ENCODE data around the gene POP5. TPM values are rescaled to one million over a fixed set of nuclear protein-coding genes. Genes with fewer than 3 reads are reported as not detected.

The POP5 gene
- total RNA-seq, 1 experiment from 2014 or later: 41.0 TPM

DNA sequence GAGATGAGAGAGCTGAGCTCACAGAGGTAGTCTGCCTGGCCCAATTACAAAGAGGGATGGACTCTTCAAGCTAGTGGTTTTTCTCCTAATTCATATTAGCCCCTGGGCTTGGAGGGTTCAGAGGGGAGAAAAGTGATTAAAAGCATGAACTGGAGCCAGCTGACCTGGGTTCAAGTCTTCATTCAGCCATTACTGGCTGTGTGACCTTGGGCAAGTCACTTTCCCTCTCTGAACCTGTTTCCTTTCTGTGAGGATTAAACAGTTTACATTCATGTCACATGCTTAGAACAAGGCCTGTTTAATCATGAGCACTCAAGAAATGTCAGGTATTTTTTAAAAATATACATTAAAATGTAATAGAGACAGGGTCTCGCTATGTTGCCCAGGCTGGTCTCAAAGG, 7.2 kb upstream of the POP5 start:
- no peaks in the 10 kb centered on the region for H3K36me3 ChIP-seq (ENCODE audit: insufficient read depth, low read length, poor library complexity, severe bottlenecking)
- intact Hi-C loops (cut with micrococcal nuclease; ENCODE audit: unreplicated experiment): no loop called here
- CTCF ChIA-PET: no interaction called here

DNA sequence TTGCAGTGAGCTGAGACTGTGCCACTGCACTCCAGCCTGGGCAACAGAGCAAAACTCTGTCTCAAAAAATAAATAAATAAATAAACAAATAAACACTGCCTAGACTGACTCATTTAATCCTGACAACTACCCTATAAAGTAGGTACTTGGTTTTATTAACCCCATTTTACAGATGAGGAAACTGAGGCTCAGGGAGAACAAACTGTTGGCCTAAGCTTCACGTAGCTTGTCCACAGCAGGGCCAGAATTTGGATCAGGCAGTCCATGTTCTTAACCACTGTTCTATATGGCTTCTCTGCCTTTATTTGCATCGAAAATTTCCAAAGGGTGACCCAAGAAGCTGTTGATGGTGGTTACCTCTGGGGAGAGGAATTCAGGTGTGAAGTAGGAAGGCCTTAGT, 5.7 kb upstream of the POP5 start:
- DNase-seq (ENCODE audit: low spot score): no peak
- ChIA-PET CTCF (no interaction called here), POLR2A (ENCODE audit: low non-redundant PET) (no interaction called here)
- H3K27ac ChIP-seq (ENCODE audit: low read depth, low read length, poor library complexity, severe bottlenecking): no peak overlapping the region
- H3K9me3 ChIP-seq (ENCODE audit: low read depth, low read length, poor library complexity, severe bottlenecking): no peaks in the 10 kb centered on the region
- intact Hi-C loops (cut with micrococcal nuclease; ENCODE audit: unreplicated experiment): no loop called here
- no peak overlapping the region for H3K4me3 ChIP-seq (ENCODE audit: low read depth, low read length, poor library complexity, severe bottlenecking)
- H3K4me1 ChIP-seq (ENCODE audit: insufficient read depth, low read length, poor library complexity, severe bottlenecking): peaks cover 2% of the 10 kb centered on the region
- TF ChIP-seq EZH2 (IDR thresholded peaks at IDR 0.05; ENCODE audit: borderline replicate concordance, low read depth, low read length, poor library complexity, severe bottlenecking): no peak
- TF ChIP-seq, protein P1, sequence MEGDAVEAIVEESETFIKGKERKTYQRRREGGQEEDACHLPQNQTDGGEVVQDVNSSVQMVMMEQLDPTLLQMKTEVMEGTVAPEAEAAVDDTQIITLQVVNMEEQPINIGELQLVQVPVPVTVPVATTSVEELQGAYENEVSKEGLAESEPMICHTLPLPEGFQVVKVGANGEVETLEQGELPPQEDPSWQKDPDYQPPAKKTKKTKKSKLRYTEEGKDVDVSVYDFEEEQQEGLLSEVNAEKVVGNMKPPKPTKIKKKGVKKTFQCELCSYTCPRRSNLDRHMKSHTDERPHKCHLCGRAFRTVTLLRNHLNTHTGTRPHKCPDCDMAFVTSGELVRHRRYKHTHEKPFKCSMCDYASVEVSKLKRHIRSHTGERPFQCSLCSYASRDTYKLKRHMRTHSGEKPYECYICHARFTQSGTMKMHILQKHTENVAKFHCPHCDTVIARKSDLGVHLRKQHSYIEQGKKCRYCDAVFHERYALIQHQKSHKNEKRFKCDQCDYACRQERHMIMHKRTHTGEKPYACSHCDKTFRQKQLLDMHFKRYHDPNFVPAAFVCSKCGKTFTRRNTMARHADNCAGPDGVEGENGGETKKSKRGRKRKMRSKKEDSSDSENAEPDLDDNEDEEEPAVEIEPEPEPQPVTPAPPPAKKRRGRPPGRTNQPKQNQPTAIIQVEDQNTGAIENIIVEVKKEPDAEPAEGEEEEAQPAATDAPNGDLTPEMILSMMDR (conservative IDR thresholded peaks at IDR 0.05; ENCODE audit: low read depth, low read length): no peak
- H3K36me3 ChIP-seq (ENCODE audit: insufficient read depth, low read length, poor library complexity, severe bottlenecking): no peaks in the 10 kb centered on the region
- no TSS peak for BruUV-seq (replicated peaks)
- no peaks in the 10 kb centered on the region for H3K27me3 ChIP-seq (replicated peaks; ENCODE audit: insufficient read depth, low read depth, low read length, poor library complexity)

More for the DNA sequence above, 7.2 kb upstream of the POP5 start:
- no TSS peak for BruUV-seq (replicated peaks)
- no peak overlapping the region for H3K4me3 ChIP-seq (ENCODE audit: low read depth, low read length, poor library complexity, severe bottlenecking)
- H3K27me3 ChIP-seq (replicated peaks; ENCODE audit: insufficient read depth, low read depth, low read length, poor library complexity): no peaks in the 10 kb centered on the region
- no peak for DNase-seq (ENCODE audit: low spot score)
- POLR2A ChIA-PET (ENCODE audit: low non-redundant PET): no interaction called here
- no peak overlapping the region for H3K27ac ChIP-seq (ENCODE audit: low read depth, low read length, poor library complexity, severe bottlenecking)
- H3K4me1 ChIP-seq (ENCODE audit: insufficient read depth, low read length, poor library complexity, severe bottlenecking): no peaks in the 10 kb centered on the region
- TF ChIP-seq, protein P1 (conservative IDR thresholded peaks at IDR 0.05; ENCODE audit: low read depth, low read length): no peak
- TF ChIP-seq EZH2 (IDR thresholded peaks at IDR 0.05; ENCODE audit: borderline replicate concordance, low read depth, low read length, poor library complexity, severe bottlenecking): no peak
- H3K9me3 ChIP-seq (ENCODE audit: low read depth, low read length, poor library complexity, severe bottlenecking): no peaks in the 10 kb centered on the region

DNA sequence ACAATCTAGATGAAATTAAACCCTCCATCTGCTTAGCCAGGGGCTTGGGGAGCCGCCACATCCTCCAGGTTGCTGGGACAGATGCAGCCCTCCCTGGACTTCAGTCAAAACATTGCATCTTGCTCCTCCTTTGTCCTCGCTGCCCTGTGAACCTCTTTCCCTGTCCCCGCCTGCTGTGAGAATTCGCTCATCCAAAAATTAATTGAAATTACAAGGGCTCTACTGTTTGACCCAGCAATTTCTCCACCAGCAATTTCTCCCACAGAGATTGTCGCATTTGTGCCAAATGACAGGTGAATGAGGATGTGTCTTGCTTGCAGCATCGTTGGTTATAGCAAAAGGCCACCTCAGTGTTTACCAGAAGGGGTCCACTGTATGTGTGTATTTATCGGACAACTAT, 5.0 kb upstream of the POP5 start:
- no peak overlapping the region for H3K27ac ChIP-seq (ENCODE audit: low read depth, low read length, poor library complexity, severe bottlenecking)
- H3K4me1 ChIP-seq (ENCODE audit: insufficient read depth, low read length, poor library complexity, severe bottlenecking): peaks cover 2% of the 10 kb centered on the region
- no peaks in the 10 kb centered on the region for H3K9me3 ChIP-seq (ENCODE audit: low read depth, low read length, poor library complexity, severe bottlenecking)
- POLR2A ChIA-PET (ENCODE audit: low non-redundant PET): no interaction called here
- CTCF ChIA-PET: no interaction called here
- H3K4me3 ChIP-seq (ENCODE audit: low read depth, low read length, poor library complexity, severe bottlenecking): no peak overlapping the region
- no peak for DNase-seq (ENCODE audit: low spot score)
- H3K27me3 ChIP-seq (replicated peaks; ENCODE audit: insufficient read depth, low read depth, low read length, poor library complexity): no peaks in the 10 kb centered on the region
- TF ChIP-seq, protein P1 (conservative IDR thresholded peaks at IDR 0.05; ENCODE audit: low read depth, low read length): no peak
- TF ChIP-seq EZH2 (IDR thresholded peaks at IDR 0.05; ENCODE audit: borderline replicate concordance, low read depth, low read length, poor library complexity, severe bottlenecking): no peak
- intact Hi-C loops (cut with micrococcal nuclease; ENCODE audit: unreplicated experiment): no loop called here
- H3K36me3 ChIP-seq (ENCODE audit: insufficient read depth, low read length, poor library complexity, severe bottlenecking): no peaks in the 10 kb centered on the region
- BruUV-seq (replicated peaks): no TSS peak
